Memory B cell (primary cell): ENCODE data around the gene WDR33.

Source experiments
- ATAC-seq: fragments of 150-1000 bp; cut with Tn5 transposase; 2 replicates; pipeline ENCODE4 v1.10.0; 2021; ENCODE audit warnings: low read depth, mild to moderate bottlenecking, moderate library complexity
- DNase-seq, 2 donors: peaks; one replicate each; pipeline ENCODE4 v3.0.0; 2022; ENCODE audit warnings: low spot score in 2 of 2
- H3K27ac Mint-ChIP-seq: one replicate; pipeline ENCODE4 v1.8.0; 2022; ENCODE audit warnings: mild to moderate bottlenecking, moderate library complexity, mixed read lengths
- H3K27me3 Mint-ChIP-seq: one replicate; pipeline ENCODE4 v1.8.0; 2022; ENCODE audit warnings: mixed read lengths
- H3K36me3 Mint-ChIP-seq: one replicate; pipeline ENCODE4 v1.8.0; 2022; ENCODE audit warnings: mild to moderate bottlenecking, mixed read lengths
- H3K4me1 Mint-ChIP-seq: one replicate; pipeline ENCODE4 v1.8.0; 2022; ENCODE audit warnings: mixed read lengths
- H3K4me3 Mint-ChIP-seq: one replicate; pipeline ENCODE4 v1.8.0; 2022; ENCODE audit warnings: mild to moderate bottlenecking, moderate library complexity, mixed read lengths
- H3K9me3 Mint-ChIP-seq: one replicate; pipeline ENCODE4 v1.8.0; 2022; ENCODE audit warnings: mixed read lengths

Gene WDR33

GRCh38 chr2:127695491-127696472 is 115.2 kb downstream of the WDR33 start:
- Mint-ChIP-seq H3K9me3 (peaks cover 10% of the 10 kb centered on the region), H3K4me3 (no peak overlapping the region), H3K36me3 (peaks cover 19% of the 10 kb centered on the region), H3K27ac (no peak overlapping the region), H3K4me1 (peaks cover 8% of the 10 kb centered on the region), H3K27me3 (no peaks in the 10 kb centered on the region)
- DNase-seq (peak; percentile 37 to 63), ATAC-seq (peak; percentile 58)

- DNase-seq (no peak), ATAC-seq (no peak)
- H3K27me3 Mint-ChIP-seq, result no peaks in the 10 kb centered on the region
- no peak overlapping the region for H3K27ac Mint-ChIP-seq
- H3K4me3 Mint-ChIP-seq, result no peak overlapping the region
- H3K9me3 Mint-ChIP-seq, result peaks cover 10% of the 10 kb centered on the region
- peaks cover 19% of the 10 kb centered on the region for H3K36me3 Mint-ChIP-seq
- no peaks in the 10 kb centered on the region for H3K4me1 Mint-ChIP-seq
Measured at GRCh38 chr2:127694986-127695385, 116.0 kb downstream of the WDR33 start.

- H3K27ac Mint-ChIP-seq, result no peak overlapping the region
- DNase-seq, result no peak
- H3K9me3 Mint-ChIP-seq, result peaks cover 10% of the 10 kb centered on the region
- ATAC-seq, result no peak
- H3K4me3 Mint-ChIP-seq, result no peak overlapping the region
- no peaks in the 10 kb centered on the region for H3K27me3 Mint-ChIP-seq
- H3K36me3 Mint-ChIP-seq, result peaks cover 11% of the 10 kb centered on the region
- H3K4me1 Mint-ChIP-seq, result no peaks in the 10 kb centered on the region
Measured at GRCh38 chr2:127690696-127691095, 120.3 kb downstream of the WDR33 start.

- no peak for ATAC-seq
- peaks cover 10% of the 10 kb centered on the region for H3K9me3 Mint-ChIP-seq
Measured at GRCh38 chr2:127688405-127688804, 122.6 kb downstream of the WDR33 start.

GRCh38 chr2:127685410-127686080 is 125.4 kb downstream of the WDR33 start:
- no peak overlapping the region for H3K27ac Mint-ChIP-seq
- H3K4me1 Mint-ChIP-seq, result peaks cover 3% of the 10 kb centered on the region
- DNase-seq (no peak), ATAC-seq (no peak)
- H3K27me3 Mint-ChIP-seq, result no peaks in the 10 kb centered on the region
- no peaks in the 10 kb centered on the region for H3K9me3 Mint-ChIP-seq
- no peaks in the 10 kb centered on the region for H3K36me3 Mint-ChIP-seq
- no peak overlapping the region for H3K4me3 Mint-ChIP-seq

More at GRCh38 chr2:127688405-127688804, 122.6 kb downstream of the WDR33 start:
- Mint-ChIP-seq H3K4me3 (no peak overlapping the region), H3K27ac (no peak overlapping the region), H3K36me3 (peaks cover 11% of the 10 kb centered on the region), H3K4me1 (no peaks in the 10 kb centered on the region), H3K27me3 (no peaks in the 10 kb centered on the region)
- DNase-seq, result no peak

GRCh38 chr2:127683757-127684156 is 127.2 kb downstream of the WDR33 start:
- DNase-seq (no peak), ATAC-seq (no peak)
- Mint-ChIP-seq H3K4me3 (no peak overlapping the region), H3K27me3 (no peaks in the 10 kb centered on the region), H3K4me1 (peaks cover 3% of the 10 kb centered on the region), H3K27ac (no peak overlapping the region), H3K9me3 (no peaks in the 10 kb centered on the region), H3K36me3 (no peaks in the 10 kb centered on the region)

- Mint-ChIP-seq H3K4me1 (peaks cover 9% of the 10 kb centered on the region), H3K4me3 (no peak overlapping the region), H3K36me3 (no peaks in the 10 kb centered on the region), H3K27ac (no peak overlapping the region), H3K27me3 (peaks cover 5% of the 10 kb centered on the region), H3K9me3 (no peaks in the 10 kb centered on the region)
- DNase-seq, result no peak
- no peak for ATAC-seq
Measured at GRCh38 chr2:127683056-127683455, 127.9 kb downstream of the WDR33 start.

GRCh38 chr2:127681976-127682857 is 128.8 kb downstream of the WDR33 start:
- H3K27ac Mint-ChIP-seq, result no peak overlapping the region
- no peaks in the 10 kb centered on the region for H3K9me3 Mint-ChIP-seq
- no peaks in the 10 kb centered on the region for H3K36me3 Mint-ChIP-seq
- DNase-seq (no peak), ATAC-seq (no peak)
- H3K4me3 Mint-ChIP-seq, result no peak overlapping the region
- H3K4me1 Mint-ChIP-seq, result peaks cover 10% of the 10 kb centered on the region
- H3K27me3 Mint-ChIP-seq, result peaks cover 6% of the 10 kb centered on the region

GRCh38 chr2:127681288-127681804 is 129.6 kb downstream of the WDR33 start:
- H3K27ac Mint-ChIP-seq, result no peak overlapping the region
- H3K9me3 Mint-ChIP-seq, result no peaks in the 10 kb centered on the region
- ATAC-seq (no peak), DNase-seq (no peak)
- peak overlapping the region; percentile 53 for H3K4me3 Mint-ChIP-seq
- no peaks in the 10 kb centered on the region for H3K36me3 Mint-ChIP-seq
- peaks cover 8% of the 10 kb centered on the region for H3K27me3 Mint-ChIP-seq
- H3K4me1 Mint-ChIP-seq, result peaks cover 10% of the 10 kb centered on the region

GRCh38 chr2:127680706-127681287 is 130.2 kb downstream of the WDR33 start:
- no peak for ATAC-seq
- Mint-ChIP-seq H3K4me3 (no peak overlapping the region), H3K9me3 (no peaks in the 10 kb centered on the region), H3K36me3 (no peaks in the 10 kb centered on the region), H3K4me1 (peaks cover 13% of the 10 kb centered on the region), H3K27ac (no peak overlapping the region), H3K27me3 (peaks cover 11% of the 10 kb centered on the region)
- no peak for DNase-seq

GRCh38 chr2:127679680-127680361 is 131.2 kb downstream of the WDR33 start:
- Mint-ChIP-seq H3K4me1 (peaks cover 15% of the 10 kb centered on the region), H3K27ac (no peak overlapping the region), H3K36me3 (no peaks in the 10 kb centered on the region), H3K9me3 (no peaks in the 10 kb centered on the region), H3K27me3 (peaks cover 11% of the 10 kb centered on the region), H3K4me3 (no peak overlapping the region)
- no peak for DNase-seq
- no peak for ATAC-seq

- Mint-ChIP-seq H3K4me1 (peaks cover 18% of the 10 kb centered on the region), H3K36me3 (no peaks in the 10 kb centered on the region), H3K9me3 (no peaks in the 10 kb centered on the region), H3K4me3 (no peak overlapping the region), H3K27ac (no peak overlapping the region), H3K27me3 (peaks cover 15% of the 10 kb centered on the region)
- no peak for DNase-seq
- no peak for ATAC-seq
Measured at GRCh38 chr2:127678991-127679390, 132.0 kb downstream of the WDR33 start.

- Mint-ChIP-seq H3K36me3 (no peaks in the 10 kb centered on the region), H3K27ac (no peak overlapping the region), H3K4me3 (no peak overlapping the region), H3K9me3 (no peaks in the 10 kb centered on the region), H3K4me1 (peaks cover 18% of the 10 kb centered on the region), H3K27me3 (peaks cover 17% of the 10 kb centered on the region)
- ATAC-seq, result no peak
- no peak for DNase-seq
Measured at GRCh38 chr2:127678531-127678930, 132.4 kb downstream of the WDR33 start.
